NCI-H226 (cell line): ENCODE results near the gene TTC1.
A peak's percentile ranks its signal among the peaks of the same experiment; 100 is the strongest.
"Not testable (repeated sequence)": the region's sequence is repeated elsewhere in the genome, so short reads cannot be mapped to it uniquely, and the experiment has no call there.

Experiments
- DNase-seq: peaks from one replicate; pipeline ENCODE4 v3.0.0-alpha.2; 2015

TTC1 gene, protein sequence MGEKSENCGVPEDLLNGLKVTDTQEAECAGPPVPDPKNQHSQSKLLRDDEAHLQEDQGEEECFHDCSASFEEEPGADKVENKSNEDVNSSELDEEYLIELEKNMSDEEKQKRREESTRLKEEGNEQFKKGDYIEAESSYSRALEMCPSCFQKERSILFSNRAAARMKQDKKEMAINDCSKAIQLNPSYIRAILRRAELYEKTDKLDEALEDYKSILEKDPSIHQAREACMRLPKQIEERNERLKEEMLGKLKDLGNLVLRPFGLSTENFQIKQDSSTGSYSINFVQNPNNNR

DNA sequence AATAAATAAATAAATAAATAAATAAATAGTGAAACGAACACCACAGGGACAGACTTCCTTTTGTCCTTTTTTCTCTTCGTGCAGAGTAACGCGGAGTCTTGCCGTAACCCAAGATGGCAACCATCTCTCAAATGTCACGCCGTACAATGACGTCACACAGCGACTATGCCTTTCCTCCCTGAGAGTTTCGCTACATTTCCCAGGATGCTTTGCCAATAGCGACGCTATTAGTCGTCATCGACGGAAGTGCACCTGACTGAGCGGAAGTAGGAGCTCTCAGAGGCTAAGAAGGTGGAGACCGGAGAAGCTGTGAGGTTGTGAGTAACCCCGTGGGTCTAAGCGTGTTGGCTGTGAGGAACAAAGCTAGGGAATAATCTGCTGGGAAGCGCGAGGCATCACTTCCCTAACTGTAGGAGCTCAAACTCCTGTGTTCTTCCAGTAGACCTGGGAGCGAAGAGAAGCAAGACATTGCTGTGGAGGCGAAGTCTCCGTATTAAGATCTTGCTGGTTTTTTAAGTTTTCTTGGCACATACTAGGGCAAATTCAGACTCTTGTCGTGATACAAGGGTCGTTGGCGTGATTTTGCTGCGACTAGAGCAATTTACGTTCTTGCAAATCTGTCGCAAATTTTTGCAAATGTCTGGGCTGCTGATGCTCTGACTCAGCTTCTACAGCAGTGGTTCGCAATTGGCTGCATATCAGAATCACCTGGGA is at the start of gene TTC1:
TTC1 (plus strand) TSS at position 263 of the 714 bp plus-strand sequence. CDS start 1,390 bp downstream, outside the sequence.
- DNase-seq = peak; percentile 99

DNA sequence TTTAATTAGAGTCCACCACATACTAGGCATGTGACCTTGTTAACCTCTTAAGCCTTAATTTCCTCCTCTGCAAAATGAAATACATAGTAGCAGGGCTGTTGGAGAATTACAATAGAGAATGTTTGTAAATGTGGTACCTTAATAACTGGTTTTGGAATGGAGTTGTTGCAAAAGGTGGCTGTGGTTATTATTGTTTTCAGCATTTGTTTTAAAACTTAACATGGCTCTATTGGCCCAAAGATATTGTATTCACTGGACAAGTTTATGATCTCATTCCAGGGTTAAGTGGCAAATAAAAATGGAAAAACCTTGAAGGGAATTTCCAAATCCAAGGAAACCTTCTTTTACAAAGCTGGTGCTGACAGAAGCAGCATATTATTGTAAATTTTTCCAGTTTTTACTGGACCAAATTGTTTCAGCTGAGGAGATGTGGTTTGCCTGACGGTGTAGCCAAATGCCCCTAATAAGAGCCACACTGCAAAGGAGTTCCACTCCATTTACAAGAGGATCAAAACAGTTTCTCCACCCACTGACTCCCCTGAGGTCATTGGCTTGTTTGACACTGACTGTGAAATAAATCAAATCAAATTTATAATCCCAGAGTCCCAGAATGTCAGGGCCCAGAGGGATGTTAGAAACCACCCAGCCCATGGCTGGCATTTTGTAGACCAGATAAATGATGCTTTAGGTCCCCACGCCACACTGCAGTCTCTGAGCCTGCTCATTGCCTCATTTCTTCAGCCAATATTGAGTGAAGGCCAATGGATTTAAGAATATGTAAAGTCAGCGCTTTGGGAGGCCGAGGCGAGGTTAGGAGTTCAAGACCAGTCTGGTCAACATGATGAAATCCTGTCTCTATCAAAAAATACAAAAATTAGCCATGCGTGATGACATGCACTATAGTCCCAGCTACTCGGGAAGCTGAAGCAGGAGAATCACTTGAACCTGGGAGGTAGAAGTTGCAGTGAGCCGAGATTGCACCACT is 47.5 kb upstream of the TTC1 start:
- DNase-seq = no peak

DNA sequence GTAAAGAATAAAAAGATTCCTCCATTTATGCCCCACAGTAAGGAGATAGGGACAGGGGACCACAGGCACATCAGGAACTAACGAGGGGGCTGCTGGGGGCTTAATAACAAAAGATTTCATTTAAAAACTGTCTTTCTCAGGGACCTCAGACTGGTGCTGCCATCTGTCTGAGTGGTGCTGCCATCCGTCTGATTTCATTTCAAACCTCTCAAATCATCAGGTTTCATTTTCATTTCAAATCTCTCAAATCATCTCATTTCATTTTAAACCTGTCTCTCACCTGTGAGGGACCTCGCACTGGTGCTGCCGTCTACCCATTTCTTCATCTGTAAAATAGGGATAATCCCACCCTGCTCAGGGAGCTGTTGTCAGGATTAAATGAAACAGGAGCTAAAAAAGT is 46.7 kb upstream of the TTC1 start:
- DNase-seq = no peak

DNA sequence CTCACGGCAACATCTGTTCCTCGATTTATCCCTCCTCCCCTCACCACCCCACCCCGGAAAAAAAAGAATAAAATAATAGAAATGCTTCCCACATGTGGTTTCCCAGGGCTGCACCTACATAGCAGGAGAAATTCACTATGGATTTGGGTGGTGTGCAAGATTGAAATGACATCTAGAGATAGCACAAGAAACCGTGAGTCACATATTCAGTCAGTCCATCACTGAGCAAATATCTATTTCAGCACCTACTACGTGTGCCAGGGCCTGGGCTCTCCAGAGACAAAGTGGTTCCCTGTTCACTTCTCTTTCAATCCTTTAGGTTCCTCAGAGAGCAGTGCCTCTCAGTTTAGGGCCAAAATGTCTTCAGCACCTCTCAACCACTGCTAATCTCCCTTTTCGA is 45.0 kb upstream of the TTC1 start:
- DNase-seq = no peak

DNA sequence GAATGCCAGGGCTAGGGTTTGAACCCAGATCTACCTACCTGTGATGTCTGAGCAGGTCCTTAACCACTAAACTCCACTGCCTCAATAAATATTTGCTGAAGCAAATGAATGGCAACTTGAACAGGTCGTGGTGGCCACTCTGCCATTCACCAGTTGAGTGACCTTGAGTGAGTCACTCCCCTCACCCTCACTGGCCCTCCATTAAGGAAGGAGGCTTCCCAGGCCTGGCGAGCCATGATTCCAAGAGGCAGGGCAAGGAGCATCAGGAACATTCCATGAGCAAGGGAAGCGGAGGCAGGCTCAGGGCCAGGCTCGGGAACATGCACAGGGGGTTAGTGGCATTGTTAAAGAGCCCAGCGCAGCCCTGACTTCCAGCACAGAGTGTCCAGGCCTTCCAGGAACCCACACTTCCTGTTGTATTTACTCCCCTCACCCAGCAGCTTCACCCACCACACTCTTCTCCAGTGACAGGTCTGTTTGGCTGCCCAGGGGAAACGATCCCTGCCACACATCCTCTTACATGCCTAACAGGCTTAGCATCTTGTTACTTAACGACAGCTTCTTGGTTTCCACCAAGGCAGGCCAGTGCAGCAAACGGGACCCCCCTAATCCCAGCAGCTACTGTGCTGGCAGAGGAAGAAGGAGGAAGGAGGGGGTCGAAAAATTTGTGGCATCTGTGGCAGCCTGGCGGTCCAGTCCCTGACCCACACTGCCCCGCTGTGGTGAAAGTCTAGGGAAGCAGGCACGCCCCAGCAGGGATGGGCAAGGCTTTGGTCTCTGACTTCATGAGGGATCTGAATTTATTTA is 43.7 kb upstream of the TTC1 start:
- DNase-seq = peak; percentile 61

DNA sequence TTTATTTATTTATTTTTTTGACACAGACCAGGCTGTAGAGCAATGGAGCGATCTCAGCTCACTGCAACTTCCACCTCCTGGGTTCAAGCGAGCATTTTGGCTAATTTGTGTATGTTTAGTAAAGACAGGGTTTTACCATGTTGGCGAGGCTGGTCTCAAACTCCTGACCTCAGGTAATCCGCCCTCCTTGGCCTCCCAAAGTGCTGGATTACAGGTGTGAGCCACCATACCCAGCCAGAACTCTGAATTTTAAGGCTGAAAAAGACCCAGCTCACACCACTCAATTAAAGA is 43.2 kb upstream of the TTC1 start:
- not testable (repeated sequence) for DNase-seq

DNA sequence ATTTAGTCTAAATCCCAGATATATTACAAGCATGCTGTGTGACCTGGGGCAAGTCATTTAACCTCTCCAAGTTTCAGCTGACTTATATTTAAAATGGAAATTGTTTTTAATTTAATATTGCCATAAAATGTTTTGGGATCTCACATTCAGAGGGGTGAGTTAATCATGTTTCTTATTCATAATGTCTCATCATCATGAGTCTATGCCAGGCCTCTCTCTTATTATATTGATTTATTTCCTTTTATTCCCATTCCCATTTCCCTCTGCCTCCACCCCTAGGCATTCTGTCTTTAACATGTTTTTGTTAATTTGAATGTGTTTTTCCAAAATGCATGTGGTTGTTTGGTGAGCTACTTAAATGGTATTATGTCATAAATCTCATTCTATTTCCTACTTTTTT is 39.0 kb upstream of the TTC1 start:
- DNase-seq = no peak

DNA sequence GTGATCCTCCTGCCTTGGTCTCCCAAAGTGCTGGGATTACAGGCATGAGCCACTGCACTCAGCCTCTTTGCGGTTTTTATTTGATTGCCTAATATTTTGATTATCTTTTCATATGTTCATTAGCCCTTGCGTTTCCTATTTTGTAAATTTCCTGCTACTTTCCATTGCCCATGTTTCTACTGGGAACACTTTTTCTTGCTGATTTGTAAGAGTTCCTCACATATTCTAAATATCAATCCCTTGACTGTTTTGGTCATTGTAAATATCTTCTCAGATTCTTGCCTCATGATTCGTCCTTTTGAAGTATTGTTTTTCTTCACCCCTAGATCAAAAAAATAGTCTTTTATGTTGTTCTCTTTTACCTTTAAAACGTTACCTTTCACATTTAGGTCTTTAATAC is 37.9 kb upstream of the TTC1 start:
- DNase-seq = peak; percentile 9

DNA sequence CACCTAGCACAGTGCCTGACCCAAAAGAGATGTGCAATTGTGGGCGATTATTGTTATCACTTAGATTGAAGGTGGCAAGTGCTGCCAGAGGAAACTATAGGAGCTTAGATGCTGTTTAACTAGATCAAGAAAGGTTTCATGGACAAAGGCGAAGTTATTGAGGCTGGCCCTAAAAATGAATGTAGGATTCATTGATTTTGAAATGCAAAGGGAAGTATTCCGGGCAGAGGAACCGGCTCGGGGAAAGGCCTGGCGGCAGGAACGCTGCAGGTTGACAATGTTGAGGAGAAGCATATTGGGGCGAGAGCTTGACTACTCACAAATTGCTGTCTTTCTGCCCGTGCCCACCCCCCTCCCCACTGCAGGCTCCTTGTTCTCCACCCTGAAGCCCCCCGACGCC is 37.4 kb upstream of the TTC1 start:
- no peak for DNase-seq

DNA sequence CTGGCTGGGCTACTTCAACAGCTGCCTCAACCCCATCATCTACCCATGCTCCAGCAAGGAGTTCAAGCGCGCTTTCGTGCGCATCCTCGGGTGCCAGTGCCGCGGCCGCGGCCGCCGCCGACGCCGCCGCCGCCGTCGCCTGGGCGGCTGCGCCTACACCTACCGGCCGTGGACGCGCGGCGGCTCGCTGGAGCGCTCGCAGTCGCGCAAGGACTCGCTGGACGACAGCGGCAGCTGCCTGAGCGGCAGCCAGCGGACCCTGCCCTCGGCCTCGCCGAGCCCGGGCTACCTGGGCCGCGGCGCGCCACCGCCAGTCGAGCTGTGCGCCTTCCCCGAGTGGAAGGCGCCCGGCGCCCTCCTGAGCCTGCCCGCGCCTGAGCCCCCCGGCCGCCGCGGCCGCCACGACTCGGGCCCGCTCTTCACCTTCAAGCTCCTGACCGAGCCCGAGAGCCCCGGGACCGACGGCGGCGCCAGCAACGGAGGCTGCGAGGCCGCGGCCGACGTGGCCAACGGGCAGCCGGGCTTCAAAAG is 36.9 kb upstream of the TTC1 start:
- DNase-seq = no peak

DNA sequence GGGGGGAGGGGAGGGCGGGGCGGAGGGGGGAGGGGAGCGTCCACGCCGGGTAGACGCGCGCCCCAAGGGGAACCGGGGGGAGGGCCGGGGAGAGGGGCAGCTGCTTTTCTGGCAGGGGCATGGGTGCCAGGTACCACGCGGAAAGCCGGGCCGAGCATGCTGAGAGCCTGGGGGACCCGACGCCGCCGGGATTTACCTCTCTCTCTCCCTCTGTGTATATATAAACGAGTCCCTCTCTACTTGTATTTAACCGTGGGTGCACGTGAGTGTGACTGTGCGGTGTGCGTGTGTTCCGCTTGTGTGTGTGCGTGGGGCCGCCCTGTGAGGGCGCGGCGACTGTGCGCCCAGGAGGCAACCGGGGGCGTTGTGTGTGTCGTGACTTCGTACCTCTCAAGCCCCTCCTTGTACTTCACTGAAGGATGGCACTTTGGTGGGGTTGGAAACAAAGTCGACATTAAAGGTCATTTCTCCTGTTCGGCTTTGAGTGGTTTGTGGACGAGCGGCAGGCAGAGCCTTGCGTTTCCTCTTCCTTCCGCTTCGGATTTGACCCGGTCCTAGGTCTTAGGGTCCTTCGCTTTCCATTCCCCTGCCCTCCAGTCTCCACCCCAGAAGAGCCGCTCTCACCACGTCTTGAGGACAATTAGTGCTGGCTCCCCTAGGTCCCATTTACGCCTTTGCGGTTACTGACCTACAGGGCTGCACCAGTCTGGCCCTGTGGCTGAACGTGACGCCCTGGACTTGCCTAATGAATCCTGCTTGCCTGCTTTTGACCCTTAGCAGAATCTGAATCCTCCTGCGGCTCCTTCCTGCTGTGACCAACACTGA is 36.2 kb upstream of the TTC1 start:
- no peak for DNase-seq

DNA sequence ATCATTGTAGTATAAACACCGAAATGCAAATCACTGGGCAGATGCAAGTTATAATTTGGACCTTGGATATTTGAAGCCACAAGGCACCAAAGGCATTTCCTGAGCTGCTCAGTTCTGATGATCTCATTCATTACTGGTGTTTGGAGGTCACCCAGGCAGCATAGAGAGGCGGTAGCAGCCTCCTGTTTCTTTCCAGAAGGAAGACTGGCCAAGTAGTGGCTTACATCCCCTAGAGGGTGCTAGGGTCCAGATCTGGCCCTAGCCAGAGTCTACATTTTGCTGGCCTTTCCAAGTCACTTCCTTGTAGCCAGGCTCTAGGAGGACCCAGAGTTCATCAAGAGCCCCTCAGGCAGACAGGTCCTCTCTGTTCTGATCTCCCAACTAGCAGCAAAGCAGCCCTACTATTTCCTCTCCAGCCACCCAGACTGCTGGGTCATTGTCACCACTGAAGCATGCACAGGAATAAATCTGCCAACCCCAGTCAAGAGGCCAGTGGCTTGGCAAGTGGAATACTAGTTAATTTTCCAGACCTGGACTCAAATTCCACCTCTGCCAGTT is 33.4 kb upstream of the TTC1 start:
- DNase-seq = peak; percentile 93

DNA sequence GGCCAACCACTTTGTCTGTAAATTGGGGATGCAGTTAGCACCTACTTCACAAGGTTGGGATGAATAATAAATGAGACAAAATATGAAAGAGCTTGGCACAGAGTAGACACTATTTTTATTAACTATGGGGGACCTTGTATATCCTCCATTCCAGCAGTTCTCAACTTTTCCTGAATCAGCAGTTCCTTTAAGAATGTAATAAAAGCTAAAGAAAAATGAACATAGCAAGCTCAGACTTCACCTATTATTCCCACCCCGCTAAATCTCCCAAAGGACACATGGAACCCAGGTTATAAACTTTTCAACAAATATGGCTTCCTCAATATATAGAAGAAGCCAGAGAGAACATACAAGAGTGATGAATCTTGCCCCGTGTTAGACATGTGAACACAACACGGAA is 32.0 kb upstream of the TTC1 start:
- DNase-seq = no peak

DNA sequence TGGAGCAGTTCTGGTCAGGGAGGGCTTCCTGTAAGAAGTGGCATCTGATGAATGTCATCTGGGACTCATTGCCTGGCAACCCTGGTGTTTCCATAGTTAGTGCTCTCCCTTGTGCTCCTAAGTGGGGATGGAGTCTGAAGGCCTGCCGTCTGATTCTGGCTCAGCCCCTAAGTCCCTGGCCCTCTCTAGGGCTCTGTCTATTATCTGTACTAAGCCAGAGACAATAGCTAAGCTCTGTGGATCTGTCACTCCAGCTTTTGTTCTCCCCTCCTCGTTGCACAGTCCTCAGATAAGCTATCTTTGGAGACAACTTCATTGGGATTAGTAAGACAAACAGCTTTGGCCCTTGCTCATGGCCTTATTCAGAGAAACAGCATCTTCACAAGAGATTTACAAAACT is 30.6 kb upstream of the TTC1 start:
- DNase-seq = no peak

DNA sequence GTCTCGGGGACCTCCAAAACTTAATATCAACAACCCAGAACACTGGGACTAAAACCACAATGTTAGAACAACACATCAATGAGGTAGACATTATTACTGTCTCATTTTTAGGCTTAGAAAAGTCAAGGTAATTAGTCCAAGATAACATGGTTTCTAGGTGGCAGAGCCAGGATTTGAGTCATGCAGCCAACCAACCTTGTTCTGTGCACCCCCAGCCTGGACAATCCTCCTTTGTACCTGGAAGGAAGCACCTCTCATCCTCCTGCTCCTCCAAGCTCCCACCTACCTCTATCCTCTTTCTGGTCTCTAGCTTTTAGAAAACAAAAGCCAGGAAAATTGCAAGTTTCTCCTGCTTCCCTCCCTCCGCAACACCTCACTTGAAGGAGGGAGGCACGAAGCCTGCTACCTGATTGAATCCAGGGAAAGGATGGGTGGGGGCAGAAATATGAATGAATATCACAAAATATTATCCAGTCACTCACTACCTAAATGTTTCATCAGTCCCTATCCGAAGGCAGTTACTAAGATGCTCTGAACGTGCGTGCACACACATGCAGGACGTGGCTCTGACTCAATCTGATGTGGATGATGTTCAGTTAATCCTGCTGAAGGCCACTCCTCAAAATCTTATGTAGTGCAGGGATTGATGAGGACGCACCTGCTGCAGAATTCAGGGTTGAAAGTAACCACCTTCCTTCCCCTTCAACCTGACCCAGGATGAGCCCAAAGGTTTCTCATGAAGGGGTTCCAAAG is 26.3 kb upstream of the TTC1 start:
- no peak for DNase-seq

DNA sequence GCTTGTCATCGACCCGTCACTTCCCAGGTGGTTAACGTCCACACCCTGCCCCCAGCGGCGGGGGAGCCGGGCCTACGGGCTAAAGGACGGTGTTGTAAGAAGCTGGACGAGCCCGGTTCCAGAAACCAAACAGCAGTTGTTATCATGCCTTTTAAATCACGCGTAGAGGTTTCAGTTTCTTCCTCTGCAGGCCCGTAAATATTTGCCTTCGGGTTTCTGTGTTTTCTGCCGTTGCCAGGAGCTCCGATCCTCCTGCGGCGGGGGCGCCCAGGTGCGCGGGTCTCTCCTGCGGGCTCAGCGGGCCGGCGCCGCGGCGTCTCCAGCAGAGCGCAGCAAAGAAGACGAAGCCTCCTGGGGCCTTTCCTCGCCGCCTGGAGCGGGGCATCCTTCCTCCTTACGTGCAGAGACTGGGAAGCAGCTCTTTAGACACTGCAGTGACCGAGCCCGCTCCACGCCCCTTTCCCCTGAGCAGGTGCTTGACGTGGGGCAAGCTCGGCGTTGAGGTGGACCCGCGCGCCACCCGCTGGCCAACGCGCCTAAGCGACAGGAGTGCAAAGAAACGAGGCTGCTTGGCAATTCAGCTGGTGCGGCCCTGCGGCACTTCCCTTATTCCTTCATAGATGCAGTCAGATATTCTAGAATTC is 21.8 kb upstream of the TTC1 start:
- DNase-seq = peak; percentile 64

DNA sequence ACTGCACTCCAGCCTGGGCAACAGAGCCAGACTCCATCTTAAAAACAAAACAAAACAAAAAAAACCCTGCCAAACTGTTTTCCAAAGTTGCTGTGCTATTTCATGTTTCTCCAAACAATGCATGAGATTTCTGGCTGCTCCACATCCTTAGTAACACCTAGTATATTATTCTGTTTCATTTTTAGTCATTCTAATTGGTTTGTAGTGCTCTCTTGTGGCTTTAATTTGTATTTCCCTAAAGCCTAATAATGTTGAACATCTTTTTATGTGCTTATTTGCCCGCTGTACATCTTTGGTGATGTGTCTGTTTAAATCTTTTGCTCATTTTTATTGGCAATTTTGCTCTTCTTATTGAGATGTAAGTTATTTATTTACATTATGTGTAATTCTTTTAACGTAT is 18.4 kb upstream of the TTC1 start:
- DNase-seq = no peak

DNA sequence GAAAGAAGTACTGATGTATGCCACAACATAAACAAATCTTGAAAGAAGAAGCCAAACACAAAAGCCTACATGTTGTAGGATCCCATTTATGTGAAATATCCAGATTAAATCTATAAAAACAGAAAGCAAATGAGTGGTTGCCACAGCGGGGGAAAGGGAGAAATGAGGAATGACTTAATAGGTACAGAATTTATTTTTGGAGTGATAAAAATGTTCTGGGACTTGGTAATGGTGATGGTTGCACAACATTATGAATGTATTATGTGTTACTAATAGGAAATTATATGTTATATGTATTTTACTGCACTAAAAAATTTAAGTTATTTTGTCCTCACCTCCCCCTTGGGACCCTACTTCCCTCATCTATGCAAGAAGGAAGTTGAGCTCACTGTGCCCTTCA is 16.4 kb upstream of the TTC1 start:
- no peak for DNase-seq

DNA sequence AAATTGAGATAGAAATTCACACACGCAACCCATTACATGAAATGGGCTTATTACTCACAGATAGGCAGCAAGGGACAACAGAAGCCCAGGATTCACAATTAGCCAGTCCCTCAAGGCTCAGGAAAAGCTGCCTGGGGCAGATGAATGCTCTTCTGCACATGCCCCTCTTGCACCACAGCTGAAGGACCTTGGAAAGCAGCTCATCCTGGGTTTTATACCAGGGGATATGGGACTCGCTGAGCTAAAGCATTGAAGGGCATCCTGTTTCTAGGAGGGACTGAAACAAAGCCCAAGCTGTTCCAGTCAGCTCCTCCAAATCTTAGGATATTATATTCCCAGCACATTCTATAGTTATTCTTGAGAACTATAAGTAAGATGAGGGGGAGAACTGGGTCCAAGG is 15.7 kb upstream of the TTC1 start:
- DNase-seq = no peak

DNA sequence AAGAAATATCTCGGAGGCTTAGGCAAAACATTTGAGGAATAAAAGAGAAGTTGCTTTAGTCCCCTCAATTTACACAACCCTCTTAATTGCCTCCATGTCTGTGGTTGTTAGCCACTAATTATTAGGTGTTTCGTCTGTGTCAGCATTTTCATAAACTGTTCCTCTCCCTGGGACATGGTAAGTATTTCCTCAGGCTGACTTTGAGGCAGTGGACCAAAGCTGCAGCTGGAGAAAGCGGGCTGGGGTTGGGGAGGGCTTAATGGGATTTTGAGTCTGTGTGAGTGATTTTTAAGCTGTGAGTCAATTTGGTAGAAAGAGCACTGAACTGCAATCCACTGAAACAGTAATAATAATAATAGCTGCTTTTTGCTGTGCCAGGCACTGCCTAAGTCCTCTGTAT is 13.0 kb upstream of the TTC1 start:
- DNase-seq = no peak
